A172 (cell line): ENCODE results near the gene METAP1. TPM values are rescaled to one million over a fixed set of nuclear protein-coding genes. Genes with fewer than 3 reads are reported as not detected.
"Not testable (repeated sequence)": the region's sequence is repeated elsewhere in the genome, so short reads cannot be mapped to it uniquely, and the experiment has no call there.

Source experiments
- DNase-seq: peaks from one replicate; pipeline ENCODE4 v3.0.0-alpha.2; 2015; ENCODE audit warnings: low spot score
- total RNA-seq: library from RNA; depleted of rRNA; stranded (reverse); fragments of >200 nt; shearing (Covaris generic); gene quantifications from 2 replicates; pipeline ENCODE4 v1.2.3, GENCODE V29; 2014

The METAP1 gene
- total RNA-seq, 1 experiment from 2014 or later, result 68.4 TPM

- DNase-seq, result no peak
These were observed 1.6 kb downstream of the METAP1 start for GRCh38 chr4:98997166-98997565.

GRCh38 chr4:98998551-98998950 lies 3.0 kb downstream of the METAP1 start:
- no peak for DNase-seq

GRCh38 chr4:99002279-99002678 lies 6.8 kb downstream of the METAP1 start:
- DNase-seq, result no peak

GRCh38 chr4:99008051-99008450 lies 12.5 kb downstream of the METAP1 start:
- no peak for DNase-seq

- no peak for DNase-seq
These were observed 16.4 kb downstream of the METAP1 start for GRCh38 chr4:99011910-99012309.

- DNase-seq, result no peak
These were observed 17.9 kb downstream of the METAP1 start for GRCh38 chr4:99013402-99013843.

- no peak for DNase-seq
These were observed 18.5 kb downstream of the METAP1 start for GRCh38 chr4:99013884-99014523.

- no peak for DNase-seq
These were observed 25.9 kb downstream of the METAP1 start for GRCh38 chr4:99021386-99021785.

- DNase-seq, result no peak
These were observed 27.0 kb downstream of the METAP1 start for GRCh38 chr4:99022566-99022965.

- DNase-seq, result not testable (repeated sequence)
These were observed 28.3 kb downstream of the METAP1 start for GRCh38 chr4:99023800-99024251.

GRCh38 chr4:99024481-99025275 lies 29.2 kb downstream of the METAP1 start:
- DNase-seq, result no peak

- DNase-seq, result no peak
These were observed 30.0 kb downstream of the METAP1 start for GRCh38 chr4:99025506-99025905.

- DNase-seq, result no peak
These were observed 31.8 kb downstream of the METAP1 start for GRCh38 chr4:99027304-99027703.

GRCh38 chr4:99028187-99028586 lies 32.7 kb downstream of the METAP1 start:
- DNase-seq, result no peak

- no peak for DNase-seq
These were observed 33.7 kb downstream of the METAP1 start for GRCh38 chr4:99029018-99029735.

- no peak for DNase-seq
These were observed 34.3 kb downstream of the METAP1 start for GRCh38 chr4:99029852-99030251.

- DNase-seq, result no peak
These were observed 38.4 kb downstream of the METAP1 start for GRCh38 chr4:99033956-99034355.

GRCh38 chr4:99038213-99038612 lies 42.7 kb downstream of the METAP1 start:
- DNase-seq, result no peak

GRCh38 chr4:99043346-99043745 lies 47.8 kb downstream of the METAP1 start:
- DNase-seq, result no peak

GRCh38 chr4:99047710-99048109 lies 52.2 kb downstream of the METAP1 start:
- no peak for DNase-seq

GRCh38 chr4:99052902-99053301 lies 57.4 kb downstream of the METAP1 start:
- no peak for DNase-seq

- DNase-seq, result no peak
These were observed 59.0 kb downstream of the METAP1 start for GRCh38 chr4:99054428-99054994.
